Upper lobe of left lung (tissue), 4 donors: ENCODE data around the gene CTTNBP2.

Experiments used
- CTCF ChIP-seq, 6 experiments: fragments of 450-650 bp in 4 of 6; fragments of 200-600 bp in 2 of 6; sonication (generic) in 2 of 6; IDR thresholded peaks; one replicate each; pipeline ENCODE4 v1.5.1; 2016 to 2019; ENCODE audit warnings: antibody characterized with exemption in 6 of 6
- POLR2AphosphoS5 ChIP-seq, 2 donors: sonication (generic); formaldehyde crosslinking; IDR thresholded peaks; one replicate each; pipeline ENCODE4 v1.5.1; 2017; ENCODE audit warnings: antibody characterized with exemption in 2 of 2

- no peak for TF ChIP-seq CTCF (IDR thresholded peaks at IDR 0.05)
- no peak for TF ChIP-seq POLR2AphosphoS5 (IDR thresholded peaks at IDR 0.05)
Measured at GRCh38 chr7:117675497-117676435, 197.5 kb downstream of the CTTNBP2 start.
